HG03045 (cell line): ENCODE results near the gene SLC18A3.

ENCODE experiments used
- ATAC-seq: cut with Tn5 transposase; IDR thresholded peaks from one replicate; pipeline ENCODE4 v1.9.1; 2021; ENCODE audit warnings: mild to moderate bottlenecking, moderate library complexity; ENCODE audit not compliant: unreplicated experiment

The SLC18A3 gene

DNA sequence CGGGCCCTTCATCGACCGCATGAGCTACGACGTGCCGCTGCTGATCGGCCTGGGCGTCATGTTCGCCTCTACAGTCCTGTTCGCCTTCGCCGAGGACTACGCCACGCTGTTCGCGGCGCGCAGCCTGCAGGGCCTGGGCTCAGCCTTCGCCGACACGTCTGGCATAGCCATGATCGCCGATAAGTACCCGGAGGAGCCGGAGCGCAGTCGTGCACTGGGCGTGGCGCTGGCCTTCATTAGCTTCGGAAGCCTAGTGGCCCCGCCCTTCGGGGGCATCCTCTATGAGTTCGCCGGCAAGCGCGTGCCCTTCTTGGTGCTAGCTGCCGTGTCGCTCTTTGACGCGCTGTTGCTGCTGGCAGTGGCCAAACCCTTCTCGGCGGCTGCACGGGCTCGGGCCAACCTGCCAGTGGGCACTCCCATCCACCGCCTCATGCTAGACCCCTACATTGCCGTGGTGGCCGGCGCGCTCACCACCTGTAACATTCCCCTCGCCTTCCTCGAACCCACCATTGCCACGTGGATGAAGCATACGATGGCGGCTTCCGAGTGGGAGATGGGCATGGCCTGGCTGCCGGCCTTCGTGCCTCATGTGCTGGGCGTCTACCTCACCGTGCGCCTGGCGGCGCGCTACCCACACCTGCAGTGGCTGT is 1.2 kb downstream of the SLC18A3 start:
- ATAC-seq, result no peak

DNA sequence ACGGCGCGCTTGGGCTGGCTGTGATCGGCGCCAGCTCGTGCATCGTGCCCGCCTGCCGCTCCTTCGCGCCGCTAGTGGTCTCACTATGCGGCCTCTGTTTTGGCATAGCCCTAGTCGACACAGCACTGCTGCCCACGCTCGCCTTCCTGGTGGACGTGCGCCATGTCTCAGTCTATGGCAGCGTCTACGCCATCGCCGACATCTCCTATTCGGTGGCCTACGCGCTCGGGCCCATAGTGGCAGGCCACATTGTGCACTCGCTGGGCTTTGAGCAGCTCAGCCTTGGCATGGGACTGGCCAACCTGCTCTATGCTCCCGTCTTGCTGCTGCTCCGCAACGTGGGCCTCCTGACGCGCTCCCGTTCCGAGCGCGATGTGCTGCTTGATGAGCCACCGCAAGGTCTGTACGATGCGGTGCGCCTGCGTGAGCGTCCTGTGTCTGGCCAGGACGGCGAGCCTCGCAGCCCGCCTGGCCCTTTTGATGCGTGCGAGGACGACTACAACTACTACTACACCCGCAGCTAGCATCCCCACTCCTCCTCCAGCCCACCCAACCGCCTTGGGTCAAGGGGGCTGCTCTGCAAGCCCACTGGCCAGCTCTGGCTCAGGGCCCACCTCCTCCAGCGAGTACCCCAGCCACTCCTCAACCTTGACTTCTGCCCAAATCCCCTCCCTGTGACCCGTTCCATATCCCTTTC is 1.9 kb downstream of the SLC18A3 start:
- no peak for ATAC-seq

DNA sequence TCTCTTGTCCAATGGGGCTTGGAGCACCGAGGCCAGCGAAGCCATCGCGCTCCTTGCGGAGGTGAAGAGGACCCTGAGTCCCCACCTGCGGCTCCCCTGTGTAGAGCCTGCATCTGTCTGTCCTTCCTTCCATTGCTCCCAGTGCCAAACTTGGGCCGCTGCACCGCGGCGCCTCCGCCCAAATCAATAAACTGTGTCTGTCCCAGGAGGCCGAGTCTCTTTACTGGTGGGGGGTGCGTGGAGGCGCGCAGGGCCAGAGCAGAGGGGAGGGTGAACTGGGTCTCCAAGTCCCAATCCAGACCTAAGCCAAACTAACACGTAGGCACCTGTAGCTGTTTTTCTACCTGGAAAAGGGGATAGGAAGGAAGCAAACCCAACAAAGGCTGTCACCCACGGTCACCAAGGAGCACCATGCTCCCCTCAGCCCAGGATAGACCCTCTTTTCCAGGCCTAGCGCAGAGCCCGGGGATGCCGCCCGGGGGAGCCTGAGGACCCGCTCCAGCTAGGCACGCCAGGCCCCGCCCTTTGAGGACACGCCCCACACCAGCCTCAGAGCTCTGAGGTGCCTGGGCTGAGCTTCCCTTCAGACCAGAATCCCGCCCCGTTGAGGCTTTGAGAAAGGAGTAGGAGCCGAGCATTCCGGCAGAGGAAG is 2.5 kb downstream of the SLC18A3 start:
- no peak for ATAC-seq

DNA sequence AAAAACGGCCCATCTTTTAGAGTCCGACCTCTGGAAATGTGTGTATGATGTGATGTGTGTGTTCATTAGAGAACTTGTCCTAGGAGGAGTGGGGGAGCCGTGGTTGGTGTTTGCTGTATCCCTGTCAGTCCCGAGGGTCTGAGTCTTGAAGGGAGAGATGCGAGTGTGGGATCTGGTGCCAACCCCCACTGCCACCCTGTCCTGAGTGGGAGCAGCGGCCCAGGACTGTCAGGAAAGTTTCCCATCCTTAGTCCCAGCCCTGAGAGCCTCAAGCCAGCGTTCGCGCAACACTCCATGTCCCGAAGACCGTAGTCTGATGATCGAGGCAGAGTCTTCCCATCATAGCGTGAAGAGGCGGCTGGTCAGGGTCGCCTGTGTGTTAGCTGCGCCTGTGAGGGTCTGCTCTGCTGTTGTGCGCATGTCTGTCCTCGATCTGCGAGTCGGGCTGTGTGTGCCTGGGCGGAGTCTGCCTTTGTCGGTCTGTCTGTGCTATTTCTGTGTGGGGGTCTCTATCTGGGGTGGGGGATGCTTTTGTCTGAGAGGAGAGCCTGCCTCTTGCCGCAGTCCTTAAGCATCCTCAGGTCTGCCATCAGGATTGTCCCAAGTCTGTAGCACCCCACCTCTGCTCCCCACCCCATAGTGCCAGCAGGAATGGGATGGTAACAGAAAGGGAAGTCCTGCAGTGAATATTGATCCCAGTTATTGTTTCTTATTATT is 3.2 kb downstream of the SLC18A3 start:
- no peak for ATAC-seq

GRCh38 chr10:49613882-49614241 is 3.8 kb downstream of the SLC18A3 start, which contains the start of gene CHAT:
TSS of gene CHAT (plus strand) at chr10:49614037. CDS start at chr10:49614190, 153 bp downstream.
- ATAC-seq, result no peak

- no peak for ATAC-seq
Observed at GRCh38 chr10:49614242-49615198, 4.4 kb downstream of the SLC18A3 start.

- no peak for ATAC-seq
Observed at GRCh38 chr10:49615213-49615612, 5.1 kb downstream of the SLC18A3 start.

GRCh38 chr10:49615721-49616120 is 5.6 kb downstream of the SLC18A3 start:
- no peak for ATAC-seq

DNA sequence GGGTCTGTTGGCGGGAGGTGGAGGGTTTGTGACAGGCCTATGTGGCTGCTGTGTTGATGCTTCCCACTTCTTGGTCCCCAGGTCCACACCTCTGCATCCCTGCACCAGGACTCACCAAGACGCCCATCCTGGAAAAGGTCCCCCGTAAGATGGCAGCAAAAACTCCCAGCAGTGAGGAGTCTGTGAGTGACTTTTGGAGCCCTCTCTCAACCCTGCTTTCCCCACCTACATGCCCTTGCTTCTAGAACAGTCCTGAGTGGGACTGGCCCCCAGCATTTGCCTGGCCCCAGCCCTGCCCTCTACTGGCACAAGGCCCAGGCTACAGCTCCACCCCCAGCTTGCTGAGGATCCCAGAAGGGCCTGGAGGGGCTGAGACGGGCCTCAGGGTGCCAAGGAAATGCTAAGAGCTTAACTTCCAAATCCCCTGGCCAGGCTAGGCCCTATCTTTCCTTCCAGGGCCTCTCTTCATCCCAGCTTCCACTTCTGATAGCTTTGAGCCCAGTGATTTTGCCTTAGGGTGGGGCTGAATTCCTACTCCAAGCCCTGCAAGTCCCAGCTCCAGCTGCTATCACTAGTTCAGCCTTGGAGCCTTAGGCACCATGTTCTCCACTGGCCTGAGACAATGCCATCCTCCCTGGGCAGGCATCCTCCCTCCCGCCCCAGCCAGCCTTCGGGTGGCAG is 6.5 kb downstream of the SLC18A3 start:
- no peak for ATAC-seq

DNA sequence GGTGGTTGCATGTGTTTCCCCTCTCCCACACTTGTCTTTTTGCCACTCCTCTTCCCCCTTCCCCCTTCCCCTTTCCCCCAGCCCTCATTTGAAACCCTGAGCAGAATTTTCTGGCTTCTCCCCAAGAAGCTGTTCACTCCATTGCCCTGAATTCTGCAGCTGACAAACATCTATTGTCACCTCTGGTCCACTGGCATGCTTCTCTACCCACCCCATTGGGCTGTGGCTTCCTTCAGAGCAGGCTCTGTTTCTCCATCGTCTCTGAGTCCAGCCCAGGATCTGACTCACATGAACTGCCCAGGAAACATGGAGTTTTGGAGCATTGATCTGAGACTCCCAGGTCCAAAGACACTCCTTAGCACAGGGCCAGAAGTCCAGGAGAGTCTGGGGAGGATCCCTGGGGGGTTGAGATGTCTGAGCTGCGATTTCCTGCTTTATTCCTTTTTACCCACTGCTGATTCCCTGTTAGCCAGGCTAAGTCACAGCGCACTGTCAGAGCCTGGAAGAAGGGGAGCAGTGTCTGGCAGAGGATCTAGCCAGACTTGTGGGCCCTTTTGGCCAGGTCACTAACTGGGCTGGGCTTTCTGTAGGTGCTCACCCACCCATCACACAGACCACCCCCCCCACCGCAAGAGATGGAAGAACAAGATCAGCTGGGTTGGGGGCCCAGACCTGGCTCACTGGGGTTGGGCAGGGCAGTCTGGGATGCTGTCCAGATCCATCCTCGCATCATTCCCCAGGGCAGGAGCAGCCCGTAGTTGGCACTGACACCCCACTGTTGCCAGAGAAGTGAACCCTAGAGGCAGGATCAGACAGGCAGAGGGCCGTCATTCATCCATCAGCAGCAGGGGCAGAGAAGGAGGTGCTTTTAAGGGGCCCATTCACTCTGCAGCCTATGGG is 7.3 kb downstream of the SLC18A3 start:
- no peak for ATAC-seq

DNA sequence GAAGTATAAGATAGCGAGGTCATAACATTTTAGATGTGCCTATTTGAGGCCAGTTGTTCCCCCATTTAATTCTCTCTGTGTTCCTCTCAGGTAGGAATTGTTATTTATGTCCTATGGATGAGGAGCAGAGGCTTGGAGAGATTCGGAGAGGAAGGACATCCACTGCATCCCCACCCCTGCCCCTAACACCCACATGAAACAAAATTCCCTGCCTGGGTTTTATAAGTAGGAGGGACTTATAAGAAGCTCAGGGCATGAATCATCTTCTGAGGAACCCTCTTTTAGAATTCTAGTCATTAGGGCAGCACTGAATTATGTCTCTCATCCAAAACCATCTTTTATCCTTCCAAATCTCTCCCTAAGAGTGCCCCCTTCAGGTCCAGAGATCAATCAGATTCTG is 8.7 kb downstream of the SLC18A3 start:
- ATAC-seq, result no peak

DNA sequence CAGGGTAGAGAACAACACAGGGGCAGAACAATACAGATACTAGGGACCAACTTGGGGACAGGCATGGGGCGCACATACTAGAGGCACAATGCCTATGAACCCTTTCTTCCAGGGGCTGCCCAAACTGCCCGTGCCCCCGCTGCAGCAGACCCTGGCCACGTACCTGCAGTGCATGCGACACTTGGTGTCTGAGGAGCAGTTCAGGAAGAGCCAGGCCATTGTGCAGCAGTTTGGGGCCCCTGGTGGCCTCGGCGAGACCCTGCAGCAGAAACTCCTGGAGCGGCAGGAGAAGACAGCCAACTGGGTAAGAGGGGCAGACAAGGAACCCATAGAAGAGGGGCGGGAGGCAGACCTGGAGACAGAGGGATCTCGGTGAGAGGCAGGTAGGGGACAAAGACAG is 9.5 kb downstream of the SLC18A3 start:
- no peak for ATAC-seq

GRCh38 chr10:49620286-49620810 is 10.2 kb downstream of the SLC18A3 start:
- no peak for ATAC-seq

DNA sequence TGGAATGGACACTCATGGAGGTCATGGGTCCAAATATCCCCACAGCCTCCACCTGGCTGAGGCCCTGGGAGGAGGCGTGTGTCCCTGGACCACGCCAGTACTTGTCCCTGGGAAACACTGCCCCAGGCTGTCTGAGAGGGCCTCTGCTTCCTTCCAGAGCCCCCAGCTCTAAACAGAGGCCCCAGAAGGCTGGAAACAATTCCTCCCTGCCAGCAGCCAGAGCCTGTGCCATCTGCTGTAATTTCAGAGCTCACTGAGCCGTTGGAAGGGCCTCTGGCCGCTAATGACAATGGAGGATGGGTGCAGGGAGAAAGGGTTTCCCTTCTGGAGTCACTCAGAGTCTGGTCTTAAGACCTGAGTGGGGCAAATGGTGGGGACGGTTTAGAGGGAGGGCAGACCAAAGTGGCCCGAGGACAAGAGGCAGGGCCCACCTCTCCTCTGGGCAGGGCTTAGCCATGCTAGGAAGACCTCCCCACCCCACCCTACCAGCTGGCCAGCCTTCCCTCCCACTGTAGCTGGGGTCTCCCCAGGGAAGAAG is 10.8 kb downstream of the SLC18A3 start:
- ATAC-seq, result no peak

- ATAC-seq, result no peak
Observed at GRCh38 chr10:49621561-49621960, 11.5 kb downstream of the SLC18A3 start.

DNA sequence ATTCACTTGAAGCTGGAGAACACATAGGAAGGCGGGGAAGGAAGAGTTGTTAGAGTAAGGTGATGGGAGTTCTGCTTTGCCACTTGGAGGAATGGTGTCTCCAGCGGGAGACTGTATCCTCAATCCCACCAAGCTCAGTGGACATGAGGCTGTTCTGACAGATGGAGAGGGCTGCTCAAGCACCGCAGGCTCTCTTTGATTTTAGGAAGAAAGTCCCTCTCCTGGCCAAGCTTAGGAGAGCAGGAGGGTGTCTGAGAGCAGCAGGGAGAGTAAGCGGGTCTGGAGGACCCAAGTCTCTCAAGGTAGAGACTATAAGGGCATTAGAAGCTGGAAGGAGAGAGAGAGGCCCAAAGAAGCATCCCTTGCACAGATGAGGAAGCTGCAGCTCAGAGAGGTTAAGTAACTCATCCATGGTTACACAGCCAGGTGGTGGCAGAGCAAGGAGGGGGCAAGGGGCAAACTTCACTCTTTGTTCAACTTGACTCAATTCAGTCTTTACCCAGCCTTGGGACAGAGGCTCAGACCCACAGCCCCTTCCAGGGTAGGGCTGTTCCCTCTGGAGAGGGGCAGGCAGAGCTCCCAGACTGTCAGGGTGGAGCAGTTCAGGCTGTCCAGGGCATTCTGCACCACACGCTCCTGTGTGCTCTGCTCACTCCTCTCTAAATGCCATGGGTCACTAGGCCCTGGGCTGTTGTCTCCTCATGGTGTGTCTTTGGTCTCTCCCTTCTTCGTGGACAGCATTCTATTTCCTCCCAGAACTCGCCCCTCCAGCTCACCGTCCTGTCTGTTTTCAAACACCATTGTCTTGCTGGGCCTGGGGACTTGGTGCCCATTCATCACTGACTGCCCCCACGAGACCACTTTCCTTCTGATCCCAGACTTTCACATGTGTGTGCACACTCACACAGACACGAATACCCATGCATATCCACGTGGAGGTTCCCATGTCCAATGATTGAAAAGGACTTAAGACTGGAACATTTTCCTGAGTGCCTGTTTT is 12.6 kb downstream of the SLC18A3 start:
- no peak for ATAC-seq

GRCh38 chr10:49624629-49625028 is 14.5 kb downstream of the SLC18A3 start:
- ATAC-seq, result no peak
